Inferior parietal cortex (tissue), 1 donor: ENCODE data around the gene HDAC8.
A peak's percentile ranks its signal among the peaks of the same experiment; 100 is the strongest.
"Not testable (repeated sequence)": the region's sequence is repeated elsewhere in the genome, so short reads cannot be mapped to it uniquely, and the experiment has no call there.

Experiments used
- DNase-seq: peaks from one replicate; pipeline ENCODE4 v3.0.0-alpha.2; 2016; ENCODE audit errors: extremely low spot score

Gene HDAC8

GRCh38 chrX:72572248-72573157 is at the start of gene HDAC8:
Gene HDAC8, minus strand, starts transcription at chrX:72572843. Its CDS starts 82 bp downstream, at chrX:72572761.
- peak; percentile 83 for DNase-seq

GRCh38 chrX:72621625-72622485 is 49.2 kb upstream of the HDAC8 start:
- no peak for DNase-seq

DNA sequence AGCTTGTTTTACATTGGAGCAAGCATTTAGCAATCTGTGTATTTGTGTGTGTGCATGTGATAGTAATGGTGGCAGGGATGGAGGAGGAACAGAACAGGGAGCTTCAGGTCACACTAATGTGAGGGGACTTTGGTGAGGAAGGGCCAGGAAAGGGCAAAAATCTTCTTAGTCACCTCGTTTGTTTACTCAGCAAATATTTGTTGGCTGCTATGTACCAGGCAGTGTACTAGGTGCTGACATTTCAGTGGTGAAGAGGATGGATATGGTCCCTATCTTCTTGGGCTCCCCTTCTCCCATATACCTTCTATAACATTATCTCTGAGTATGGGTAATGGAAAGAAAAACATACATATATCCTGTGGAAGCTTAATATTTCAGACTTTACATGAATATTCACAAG is 48.5 kb upstream of the HDAC8 start:
- no peak for DNase-seq

DNA sequence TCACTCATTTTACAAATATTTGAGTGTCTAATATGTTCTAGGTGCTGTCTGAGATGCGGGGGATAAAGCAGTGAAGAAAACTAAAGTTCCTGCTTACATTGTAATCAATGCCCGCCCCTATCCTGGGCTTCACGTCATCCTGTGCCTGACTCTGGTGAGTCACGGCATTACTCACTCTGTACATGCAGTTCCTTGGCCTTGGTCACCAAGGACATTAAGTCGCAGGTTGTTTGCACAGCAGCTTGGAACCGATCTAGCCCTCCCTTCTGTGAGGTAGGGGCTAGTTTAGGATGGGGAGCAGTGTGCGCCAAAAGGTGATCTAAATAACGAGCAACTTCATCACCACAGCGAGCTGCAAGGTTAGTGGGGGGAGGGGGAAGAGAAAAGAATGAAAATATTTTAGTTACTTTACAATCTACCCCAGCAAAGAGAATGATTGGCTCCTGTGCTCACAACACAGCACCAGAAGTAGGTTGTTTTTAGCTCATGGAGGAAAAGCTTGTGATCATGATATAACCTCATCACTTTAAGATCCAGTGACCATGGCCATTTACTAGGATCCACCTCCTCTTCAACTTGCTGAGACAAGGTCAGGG is 48.0 kb upstream of the HDAC8 start:
- no peak for DNase-seq

DNA sequence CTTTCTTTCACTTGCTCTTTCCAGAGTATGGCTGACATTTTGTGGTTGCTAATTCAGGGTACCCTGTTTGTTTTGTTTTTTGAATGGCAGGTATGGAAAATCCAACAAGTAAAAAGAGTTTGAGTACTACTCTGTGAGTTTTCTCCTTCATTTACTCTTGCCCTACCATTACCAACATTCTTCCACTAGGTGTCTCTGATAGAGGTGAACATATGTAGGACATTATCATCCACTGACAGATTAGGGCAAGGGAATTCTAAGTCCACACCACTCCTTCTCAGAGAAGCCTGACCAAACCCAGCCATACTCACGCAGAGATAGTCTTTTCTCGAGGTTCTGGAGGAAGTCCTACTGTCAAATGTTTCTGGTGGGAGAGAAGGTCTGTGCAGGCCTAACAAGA is 36.7 kb upstream of the HDAC8 start:
- no peak for DNase-seq

- no peak for DNase-seq
Observed at GRCh38 chrX:72604705-72605104, 32.1 kb upstream of the HDAC8 start.

DNA sequence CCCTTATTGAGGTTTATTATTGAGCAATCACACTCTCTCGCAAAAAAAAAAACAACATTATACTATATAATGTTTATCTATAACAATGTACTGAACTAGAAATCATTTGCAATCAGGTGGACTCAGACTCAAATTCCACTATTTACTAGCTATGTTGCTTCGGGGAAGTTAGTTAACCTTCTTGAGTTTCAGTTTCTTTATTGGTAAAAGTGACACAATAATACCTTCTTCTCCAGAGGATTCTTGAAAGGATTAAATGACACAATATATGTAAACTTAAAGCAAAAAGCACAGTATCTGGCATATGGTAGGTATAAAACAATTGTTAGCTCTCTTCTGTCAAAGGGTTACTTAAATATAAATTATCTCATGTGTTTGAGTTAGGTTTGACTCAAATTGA is 31.5 kb upstream of the HDAC8 start:
- no peak for DNase-seq

DNA sequence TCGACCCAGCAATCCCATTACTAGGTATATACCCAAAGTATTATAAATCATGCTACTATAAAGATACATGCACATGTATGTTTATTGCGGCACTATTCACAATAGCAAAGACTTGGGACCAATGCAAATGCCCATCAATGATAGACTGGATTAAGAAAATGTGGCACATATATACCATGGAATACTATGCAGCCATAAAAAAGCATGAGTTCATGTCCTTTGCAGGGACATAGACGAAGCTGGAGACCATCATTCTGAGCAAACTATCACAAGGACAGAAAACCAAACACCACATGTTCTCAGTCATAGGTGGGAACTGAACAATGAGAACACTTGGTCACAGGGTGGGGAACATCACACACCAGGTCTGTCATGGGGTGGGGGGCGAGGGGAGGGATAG is 18.4 kb upstream of the HDAC8 start:
- not testable (repeated sequence) for DNase-seq

DNA sequence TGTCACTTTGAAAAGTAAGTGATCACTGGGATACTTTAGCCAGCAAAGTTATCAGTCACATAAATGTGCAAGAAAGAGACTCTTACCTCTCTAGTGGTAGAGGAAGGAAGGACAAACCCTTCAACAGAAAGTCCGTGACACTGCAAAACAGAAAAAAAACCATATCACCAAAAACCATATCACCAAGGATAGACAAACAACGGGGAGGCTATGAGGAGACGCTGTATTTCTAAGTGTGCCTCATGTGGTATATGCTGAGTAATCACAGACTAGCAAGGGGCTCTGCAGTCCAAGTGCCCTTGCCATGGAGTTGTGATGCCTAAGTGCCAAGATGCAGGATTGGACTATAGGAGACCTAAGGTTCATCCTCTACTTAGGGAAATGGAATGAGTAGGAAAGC is 11.5 kb upstream of the HDAC8 start:
- no peak for DNase-seq

DNA sequence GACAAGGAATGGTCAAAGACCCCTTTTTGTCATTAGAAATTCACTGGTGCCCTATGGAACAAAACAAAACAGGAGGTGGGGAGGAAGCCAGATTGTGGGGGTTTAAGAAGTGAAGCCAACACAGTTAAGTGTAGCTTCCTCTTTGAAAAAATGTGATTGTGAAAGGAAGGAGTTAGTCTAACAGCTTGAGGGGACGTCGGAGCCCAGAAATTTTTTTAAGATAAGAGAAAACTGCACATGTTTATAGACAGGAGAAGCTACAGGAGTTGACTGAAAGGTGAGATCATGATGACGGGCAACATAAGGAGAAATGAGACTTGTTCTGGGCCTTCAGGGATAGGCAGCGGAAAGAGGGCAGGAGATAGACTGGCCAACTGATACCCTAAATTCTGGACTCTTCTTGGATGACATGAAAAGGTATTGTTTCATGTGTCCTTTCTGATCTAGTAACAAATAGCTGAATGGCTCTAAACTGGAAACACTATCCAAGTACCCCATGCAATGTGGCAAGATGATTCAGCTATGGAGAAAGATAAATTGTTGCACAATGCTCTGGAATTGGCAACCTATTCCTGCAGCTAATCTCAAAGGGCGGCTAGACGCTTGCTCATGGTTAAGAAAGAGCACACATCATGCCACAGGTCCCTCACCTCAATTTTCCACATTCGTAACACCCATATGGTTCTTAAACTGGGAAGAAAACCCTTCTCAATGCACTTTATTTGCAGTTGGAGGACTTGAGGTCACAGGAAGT is 3.7 kb upstream of the HDAC8 start:
- no peak for DNase-seq

DNA sequence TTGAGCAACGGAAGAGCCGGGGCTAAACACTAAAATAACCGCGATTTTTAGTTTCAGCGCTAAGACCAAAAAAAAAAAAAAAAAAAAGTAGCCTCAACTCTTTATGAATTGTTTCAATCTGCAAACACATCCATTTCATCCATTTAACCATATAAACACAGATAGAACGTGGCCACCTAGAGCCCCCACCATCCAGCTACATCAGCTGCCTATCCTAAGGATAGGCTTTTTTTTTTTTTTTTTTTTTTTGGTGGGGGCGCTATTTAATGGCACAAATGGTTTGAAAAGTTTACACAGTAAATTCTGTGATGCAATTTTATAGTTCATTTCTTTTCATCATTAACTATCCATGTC is 492 bp upstream of the HDAC8 start:
- DNase-seq = no peak

DNA sequence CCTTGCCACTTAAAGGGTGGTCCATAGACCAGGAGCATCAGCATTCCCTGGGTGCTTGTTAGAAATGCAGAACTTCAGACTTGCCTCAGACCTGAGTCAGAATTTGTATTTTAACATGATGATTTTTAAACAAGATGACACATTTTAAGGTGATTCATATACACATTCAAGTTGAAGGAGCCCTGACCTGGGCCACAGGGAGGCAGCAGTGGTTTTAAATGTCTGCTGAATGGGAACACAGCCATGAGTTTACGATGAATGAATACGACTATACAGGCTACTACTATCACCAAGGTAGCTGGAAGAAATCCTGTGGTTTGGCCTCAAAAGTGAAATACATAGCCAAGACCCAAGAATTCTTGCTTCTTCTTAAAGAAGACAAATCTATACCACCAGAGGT is 2.9 kb downstream of the HDAC8 start:
- no peak for DNase-seq

DNA sequence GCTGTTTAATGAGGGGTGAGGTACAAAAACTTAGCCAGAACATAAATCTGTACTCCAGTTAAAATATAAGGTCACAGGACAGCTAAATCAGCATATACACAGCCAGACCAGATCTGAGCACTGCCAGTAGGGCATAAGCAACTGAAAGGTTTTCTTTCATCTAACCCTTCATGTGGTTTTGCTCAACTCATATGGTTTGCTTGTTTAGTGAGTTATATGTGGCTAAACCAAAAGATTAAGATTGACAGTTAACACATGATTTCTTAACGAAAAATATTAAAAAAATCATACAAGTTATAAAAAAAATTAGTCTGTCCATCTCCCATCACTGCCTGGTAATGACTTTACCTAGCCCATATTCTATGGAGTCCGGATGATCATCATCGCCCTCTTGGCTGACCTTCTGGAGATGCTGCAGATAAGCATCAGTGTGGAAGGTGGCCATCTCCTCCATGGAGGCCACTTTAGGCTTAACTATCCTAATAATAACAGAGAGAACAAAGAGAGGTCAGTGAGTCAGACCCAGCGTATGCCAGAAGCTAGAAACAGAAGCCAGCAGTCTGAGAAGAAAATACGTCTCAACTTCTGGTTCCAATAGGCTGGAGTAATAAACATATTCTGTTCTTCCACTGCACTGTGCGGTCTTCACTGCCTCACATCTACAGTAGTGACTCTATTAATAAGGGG is 4.1 kb downstream of the HDAC8 start:
- no peak for DNase-seq

DNA sequence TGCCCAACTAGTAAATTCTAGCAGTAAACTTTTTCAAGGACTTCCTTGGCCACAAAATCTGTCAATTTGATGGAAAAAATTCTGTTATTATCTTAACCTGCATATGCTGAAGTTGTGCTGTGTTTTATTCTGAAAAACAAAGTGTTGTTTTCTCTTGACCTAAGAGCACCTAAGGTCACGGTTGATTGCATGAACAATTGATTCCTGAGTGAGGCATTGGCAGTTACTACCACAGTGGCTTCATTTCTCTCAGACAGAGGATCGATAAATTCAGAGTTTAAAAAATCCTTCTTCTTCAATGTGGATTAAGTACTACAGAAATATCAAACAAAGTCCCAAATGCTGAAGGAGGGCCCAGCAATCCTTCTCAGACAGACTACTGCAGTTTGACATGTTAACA is 6.2 kb downstream of the HDAC8 start:
- no peak for DNase-seq

GRCh38 chrX:72559655-72560054 is 13.0 kb downstream of the HDAC8 start:
- not testable (repeated sequence) for DNase-seq

DNA sequence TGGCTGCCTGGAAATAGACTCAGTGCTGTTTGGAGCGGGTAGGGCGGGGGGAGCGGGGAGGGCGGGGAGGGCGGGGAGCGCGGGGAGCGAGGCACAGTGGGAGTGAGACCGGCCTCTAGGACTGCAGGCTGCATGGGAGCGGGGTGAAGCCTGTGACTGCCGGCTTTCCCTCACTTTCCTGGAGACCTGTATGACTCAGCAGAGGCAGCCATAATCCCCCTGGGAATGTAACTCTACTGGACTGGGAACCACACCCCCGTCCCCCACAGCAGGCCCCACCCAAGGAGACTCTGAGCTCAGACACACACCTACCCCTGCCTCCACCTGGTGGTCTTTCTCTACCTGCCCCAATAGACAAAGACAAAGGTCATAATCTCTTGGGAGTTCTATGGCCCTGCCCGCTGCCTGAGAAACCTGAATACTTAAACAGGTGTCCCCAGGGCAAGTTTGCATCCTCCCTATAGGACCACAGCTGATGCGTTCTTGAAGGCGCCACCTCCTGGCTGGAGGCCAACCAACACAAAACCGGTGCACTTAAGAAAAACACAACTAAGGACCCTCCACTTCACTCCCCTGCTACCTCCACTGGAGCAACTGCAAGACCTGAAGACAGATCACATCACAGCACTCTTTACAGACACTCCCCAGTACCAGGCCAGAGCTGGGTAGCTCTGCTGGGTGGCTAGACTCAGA is 18.0 kb downstream of the HDAC8 start:
- no peak for DNase-seq

GRCh38 chrX:72552443-72552842 is 20.2 kb downstream of the HDAC8 start:
- not testable (repeated sequence) for DNase-seq

DNA sequence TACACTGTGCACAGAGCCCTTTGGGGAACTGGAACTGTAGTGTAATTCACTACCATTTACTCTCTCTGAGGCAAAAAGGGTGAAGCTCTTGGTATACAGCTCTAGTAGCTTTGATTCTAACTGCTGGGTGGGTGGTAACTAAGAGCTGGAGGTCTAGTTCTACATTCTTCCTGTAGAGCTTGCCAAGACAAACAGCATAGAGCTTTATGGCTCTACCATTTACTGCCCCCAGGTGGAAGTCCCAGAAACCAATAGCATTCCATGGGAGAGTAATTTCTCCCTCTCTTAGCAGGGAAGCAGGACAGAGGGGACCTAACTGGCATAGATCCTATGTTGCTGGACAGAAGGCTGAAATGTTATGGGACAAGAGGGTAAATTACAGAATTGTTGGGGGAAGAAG is 26.7 kb downstream of the HDAC8 start:
- no peak for DNase-seq

- DNase-seq = peak; percentile 47
Observed at GRCh38 chrX:72540318-72540717, 32.3 kb downstream of the HDAC8 start.

GRCh38 chrX:72539822-72540221 is 32.8 kb downstream of the HDAC8 start:
- no peak for DNase-seq

DNA sequence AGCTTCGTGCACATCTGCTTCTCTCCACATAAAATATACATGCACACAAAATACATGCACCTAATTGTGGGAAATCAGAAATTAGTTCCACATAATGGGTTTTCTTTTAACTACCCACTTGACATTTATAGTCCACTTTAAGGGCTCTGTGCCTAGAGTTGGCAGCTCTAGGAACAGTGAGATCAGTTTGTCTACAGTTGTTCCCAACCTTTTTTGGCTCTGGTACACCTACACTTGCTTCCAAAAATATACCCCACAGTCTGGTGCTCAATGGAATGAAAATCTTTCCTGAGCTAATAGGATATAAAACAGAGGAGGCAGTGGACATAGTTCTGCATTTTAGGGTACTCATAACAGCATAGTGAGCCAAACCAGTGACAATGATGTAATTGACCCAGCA is 36.1 kb downstream of the HDAC8 start:
- DNase-seq = peak; percentile 25
